HepG2 (cell line): ENCODE measurements around the gene DUS1L. TPM values are rescaled to one million over a fixed set of nuclear protein-coding genes. Genes with fewer than 3 reads are reported as not detected.

ENCODE experiments used
- AKNA ChIP-seq: sonication (generic); formaldehyde crosslinking; IDR thresholded peaks from 2 replicates; pipeline ENCODE4 v1.4.0; 2020; ENCODE audit warnings: missing genetic modification reagents, borderline replicate concordance
- ATF5 ChIP-seq: sonication (generic); formaldehyde crosslinking; IDR thresholded peaks from 2 replicates; pipeline ENCODE4 v1.4.0; 2020; ENCODE audit warnings: mild to moderate bottlenecking, low read depth, missing genetic modification reagents
- CC2D1A ChIP-seq: sonication (generic); formaldehyde crosslinking; IDR thresholded peaks from 2 replicates; pipeline ENCODE4 v1.8.1; 2023; ENCODE audit warnings: mild to moderate bottlenecking, missing genetic modification reagents
- FOXK2 ChIP-seq: fragments of 450-650 bp; IDR thresholded peaks from 2 replicates; pipeline ENCODE4 v1.6.1; 2016
- HDAC6 ChIP-seq: fragments of 200-600 bp; sonication (generic); IDR thresholded peaks from 2 replicates; pipeline ENCODE4 v1.7.0; 2017; ENCODE audit warnings: mild to moderate bottlenecking, antibody characterized with exemption, low read length, low read depth
- HNRNPK ChIP-seq: fragments of 200-400 bp; formaldehyde crosslinking; IDR thresholded peaks from 2 replicates; pipeline ENCODE4 v1.6.1; 2018; ENCODE audit warnings: low read length, low read depth, moderate library complexity, mild to moderate bottlenecking; ENCODE audit not compliant: poor library complexity, severe bottlenecking
- IRF1 ChIP-seq: sonication (generic); formaldehyde crosslinking; IDR thresholded peaks from 2 replicates; pipeline ENCODE4 v1.4.0; 2020; ENCODE audit warnings: low read depth, mild to moderate bottlenecking, missing genetic modification reagents
- KDM2A ChIP-seq: sonication (generic); formaldehyde crosslinking; IDR thresholded peaks from 2 replicates; pipeline ENCODE4 v1.4.0; 2020; ENCODE audit warnings: low read depth, missing genetic modification reagents, borderline replicate concordance
- KLF6 ChIP-seq: IDR thresholded peaks from 2 replicates; pipeline ENCODE4 v1.8.0; 2016; ENCODE audit warnings: missing biosample characterization, missing genetic modification reagents
- LBX2 ChIP-seq: sonication (generic); formaldehyde crosslinking; IDR thresholded peaks from 2 replicates; pipeline ENCODE4 v1.5.0; 2020; ENCODE audit warnings: missing genetic modification reagents, mild to moderate bottlenecking, borderline replicate concordance
- NFKBIZ ChIP-seq: IDR thresholded peaks from 2 replicates; pipeline ENCODE4 v1.6.1; 2018; ENCODE audit warnings: missing genetic modification reagents, missing compliant biosample characterization
- PHF5A ChIP-seq: IDR thresholded peaks from one replicate; pipeline ENCODE4 v1.6.1; 2018; ENCODE audit warnings: low read depth, missing genetic modification reagents; ENCODE audit not compliant: unreplicated experiment
- WIZ ChIP-seq: sonication (generic); formaldehyde crosslinking; IDR thresholded peaks from 2 replicates; pipeline ENCODE4 v1.5.1; 2020; ENCODE audit warnings: mild to moderate bottlenecking, missing genetic modification reagents
- XRCC5 ChIP-seq: fragments of 200-400 bp; formaldehyde crosslinking; optimal IDR thresholded peaks from 2 replicates; pipeline ENCODE3; 2017; ENCODE audit warnings: mild to moderate bottlenecking, low read length
- ZBTB44 ChIP-seq: sonication (generic); formaldehyde crosslinking; IDR thresholded peaks from 2 replicates; pipeline ENCODE4 v1.4.0; 2020; ENCODE audit warnings: missing genetic modification reagents
- ZFAT ChIP-seq: sonication (generic); formaldehyde crosslinking; conservative IDR thresholded peaks from 2 replicates; pipeline ENCODE4 v1.8.1; 2023; ENCODE audit warnings: missing genetic modification reagents, inconsistent platforms
- ZNF30 ChIP-seq: sonication (generic); formaldehyde crosslinking; IDR thresholded peaks from 2 replicates; pipeline ENCODE4 v1.5.0; 2020; ENCODE audit warnings: mild to moderate bottlenecking, missing genetic modification reagents
- ZNF337 ChIP-seq: sonication (generic); formaldehyde crosslinking; IDR thresholded peaks from 2 replicates; pipeline ENCODE4 v1.5.1; 2020; ENCODE audit warnings: missing genetic modification reagents, low read depth, mild to moderate bottlenecking, borderline replicate concordance
- ZNF589 ChIP-seq: sonication (generic); formaldehyde crosslinking; conservative IDR thresholded peaks from 2 replicates; pipeline ENCODE4 v1.8.0; 2022; ENCODE audit warnings: mild to moderate bottlenecking, moderate library complexity, missing genetic modification reagents
- ZNF644 ChIP-seq: IDR thresholded peaks from 2 replicates; pipeline ENCODE4 v1.6.1; 2016; ENCODE audit warnings: low read depth
- ZNF660 ChIP-seq: sonication (generic); formaldehyde crosslinking; IDR thresholded peaks from 2 replicates; pipeline ENCODE4 v1.5.1; 2020; ENCODE audit warnings: mild to moderate bottlenecking, low read depth, missing genetic modification reagents, borderline replicate concordance
- polyA plus RNA-seq, 8 experiments: library from polyadenylated mRNA; depleted of rRNA in 3 of 8; stranded (reverse) in 7 of 8; unstranded in 1 of 8; fragments of >200 nt; fragmentation: Illumina TruSeq in 4 of 8; extraction: Trizol in 4 of 8; gene quantifications; 2 replicates each; pipeline versions ENCODE4 v1.2.1 to v1.2.3, GENCODE V29; 2011 to 2016; ENCODE audit warnings: low read depth in 4 of 8, missing spikeins in 1 of 8, mixed read lengths in 1 of 8; ENCODE audit not compliant: insufficient read depth in 1 of 8
- total RNA-seq, 5 experiments: library from RNA; depleted of rRNA; stranded (reverse); fragments of >200 nt; fragmentation: Illumina TruSeq; extraction: Trizol; gene quantifications; 2 replicates each; pipeline ENCODE4 v1.2.3, GENCODE V29; 2016; ENCODE audit warnings: low read depth in 1 of 5

DUS1L gene
- total and polyA plus RNA-seq, 2 of the 13 experiments (the other 11 are each of a cell fraction or from before 2014, with no cell fraction given), result 81.0 to 109 TPM

GRCh38 chr17:82021107-82021899 is 44.3 kb downstream of the DUS1L start (continued):
- TF ChIP-seq PHF5A (CRISPR knock-in tag), result no peak
- no peak for TF ChIP-seq ZNF644 (CRISPR knock-in tag)
- TF ChIP-seq ZNF337, result no peak
- no peak for TF ChIP-seq ZNF660 (CRISPR knock-in tag)
- no peak for TF ChIP-seq ZBTB44 (CRISPR knock-in tag)
- TF ChIP-seq ATF5 (CRISPR knock-in tag), result no peak
- no peak for TF ChIP-seq NFKBIZ
- TF ChIP-seq LBX2 (CRISPR knock-in tag), result no peak
- TF ChIP-seq XRCC5, result peak; percentile 95
- no peak for TF ChIP-seq WIZ (CRISPR knock-in tag)
- peak; percentile 96 for TF ChIP-seq KDM2A (CRISPR knock-in tag)
- 0 out of 2 replicates have a peak, but pooled peaks have one; percentile 53 for TF ChIP-seq ZFAT (CRISPR knock-in tag)
- no peak for TF ChIP-seq FOXK2
- peak; percentile 18; the same call in 1 of the 2 replicates for TF ChIP-seq AKNA (CRISPR knock-in tag)
- no peak for TF ChIP-seq HDAC6
- no peak for TF ChIP-seq HNRNPK
- TF ChIP-seq KLF6 (CRISPR knock-in tag), result peak; percentile 39; the same call in 1 of the 2 replicates
- TF ChIP-seq IRF1 (CRISPR knock-in tag), result no peak
- TF ChIP-seq ZNF30 (CRISPR knock-in tag), result no peak; the same call in 1 of the 2 replicates
- peak; percentile 24; the same call in 1 of the 2 replicates for TF ChIP-seq ZNF589
- no peak for TF ChIP-seq CC2D1A (CRISPR knock-in tag)
